H1 (cell line): ENCODE results near the gene MED6. TPM values are rescaled to one million over a fixed set of nuclear protein-coding genes. Genes with fewer than 3 reads are reported as not detected.

ENCODE experiments used
- CTCF ChIA-PET: fragments of 300-600 bp; sonication (Branson Sonifier 250); formaldehyde crosslinking; loops from one replicate; lab custom pipeline; 2021; ENCODE audit not compliant: partially characterized antibody; lab: Charles Lee
- POLR2A ChIA-PET: fragments of 300-600 bp; sonication (Branson Sonifier 250); formaldehyde crosslinking; loops from one replicate; lab custom pipeline; 2021; ENCODE audit warnings: inconsistent platforms; ENCODE audit not compliant: partially characterized antibody; lab: Charles Lee
- DNase-seq, 2 experiments: peaks; one replicate each; pipeline versions ENCODE4 v3.0.0 to v3.0.0-alpha.2; 2010 to 2022; ENCODE audit warnings: low spot score in 2 of 2, low read depth in 1 of 2, mixed read lengths in 1 of 2
- FAIRE-seq: peaks from 2 replicates; lab custom pipeline; 2011; peaks lifted over from hg19 to GRCh38; lab: Jason Lieb, UNC
- H2AFZ ChIP-seq: 2 replicates; pipeline ENCODE4 v1.8.1; 2012; ENCODE audit warnings: low read length, inconsistent platforms
- H2AK5ac ChIP-seq: 2 replicates; pipeline ENCODE4 v1.6.1; 2013; ENCODE audit warnings: low read depth, low read length
- H2BK120ac ChIP-seq: replicated peaks from 2 replicates; pipeline ENCODE3; 2013; ENCODE audit warnings: low read depth, low read length, inconsistent platforms
- H2BK12ac ChIP-seq: 2 replicates; pipeline ENCODE4 v1.6.1; 2013; ENCODE audit warnings: low read depth, low read length
- H2BK15ac ChIP-seq: 2 replicates; pipeline ENCODE4 v1.6.1; 2013; ENCODE audit warnings: low read length
- H2BK20ac ChIP-seq: 2 replicates; pipeline ENCODE4 v1.6.1; 2013; ENCODE audit warnings: low read length
- H2BK5ac ChIP-seq: 2 replicates; pipeline ENCODE4 v1.6.1; 2013; ENCODE audit warnings: low read depth, low read length
- H3K14ac ChIP-seq: 2 replicates; pipeline ENCODE4 v1.6.1; 2013; ENCODE audit warnings: inconsistent platforms; ENCODE audit not compliant: insufficient read length
- H3K18ac ChIP-seq: 2 replicates; pipeline ENCODE4 v1.6.1; 2013; ENCODE audit warnings: low read length; ENCODE audit errors: extremely low read depth
- H3K23ac ChIP-seq: 2 replicates; pipeline ENCODE4 v1.6.1; 2013; ENCODE audit warnings: inconsistent platforms; ENCODE audit not compliant: insufficient read length
- H3K23me2 ChIP-seq: 2 replicates; pipeline ENCODE4 v1.6.1; 2013; ENCODE audit warnings: low read depth, low read length
- H3K27ac ChIP-seq: 2 replicates; pipeline ENCODE4 v1.6.1; 2011; ENCODE audit warnings: low read depth, low read length, inconsistent platforms
- H3K27me3 ChIP-seq, 4 experiments: replicated peaks in 1 of 4; 1 replicate in 1 of 4; 2 replicates in 3 of 4; pipeline versions ENCODE4 v1.6.1 to v1.8.1; 2011 to 2013; ENCODE audit warnings: low read length in 3 of 4, mild to moderate bottlenecking in 3 of 4, inconsistent platforms in 2 of 4, mixed read lengths in 2 of 4, moderate library complexity in 1 of 4; ENCODE audit not compliant: control insufficient read depth in 3 of 4, insufficient read depth in 3 of 4; ENCODE audit errors: extremely low read depth in 1 of 4
- H3K36me3 ChIP-seq, 4 experiments: 2 replicates each; pipeline versions ENCODE4 v1.6.1 to v1.8.1; 2011 to 2013; ENCODE audit warnings: mild to moderate bottlenecking in 4 of 4, low read length in 3 of 4, moderate library complexity in 2 of 4, control low read depth in 1 of 4, inconsistent platforms in 1 of 4; ENCODE audit not compliant: insufficient read depth in 4 of 4, control insufficient read depth in 2 of 4
- H3K4ac ChIP-seq: replicated peaks from 2 replicates; pipeline ENCODE3; 2013; ENCODE audit warnings: low read length, low read depth, mixed read lengths, inconsistent platforms; ENCODE audit not compliant: insufficient read length
- H3K4me1 ChIP-seq, 4 experiments: replicated peaks in 1 of 4; 1 replicate in 1 of 4; 2 replicates in 3 of 4; pipeline versions ENCODE4 v1.6.1 to v1.8.1; 2011 to 2013; ENCODE audit warnings: low read length in 3 of 4, inconsistent platforms in 2 of 4, mixed read lengths in 1 of 4; ENCODE audit not compliant: insufficient read depth in 4 of 4, control insufficient read depth in 3 of 4
- H3K4me2 ChIP-seq, 2 experiments: 2 replicates each; pipeline versions ENCODE4 v1.6.1 to v1.8.1; 2011 to 2013; ENCODE audit warnings: low read depth in 2 of 2, low read length in 2 of 2, control low read depth in 1 of 2, inconsistent platforms in 1 of 2, mild to moderate bottlenecking in 1 of 2; ENCODE audit not compliant: insufficient read depth in 1 of 2
- H3K4me3 ChIP-seq, 4 experiments: fragments of 200-600, 300-600 bp in 1 of 4; sonication (generic), shearing (Covaris generic), sonication (Bioruptor Twin) in 1 of 4; 2 replicates each; pipeline versions ENCODE4 v1.5.1 to v1.8.1; 2011 to 2016; ENCODE audit warnings: low read length in 4 of 4, low read depth in 3 of 4, control low read depth in 2 of 4, inconsistent platforms in 2 of 4, mild to moderate bottlenecking in 2 of 4, mixed read lengths in 1 of 4, moderate library complexity in 1 of 4; ENCODE audit not compliant: insufficient read depth in 2 of 4; ENCODE audit errors: extremely low read depth in 1 of 4
- H3K56ac ChIP-seq: replicated peaks from 2 replicates; pipeline ENCODE3; 2013; ENCODE audit warnings: low read depth, mild to moderate bottlenecking, mixed read lengths, low read length, inconsistent platforms; ENCODE audit not compliant: insufficient read length
- H3K79me1 ChIP-seq: 2 replicates; pipeline ENCODE4 v1.6.1; 2013; ENCODE audit warnings: low read depth, low read length, control low read depth
- H3K79me2 ChIP-seq, 2 experiments: 2 replicates each; pipeline versions ENCODE4 v1.6.1 to v1.8.1; 2012 to 2013; ENCODE audit warnings: low read length in 2 of 2, mild to moderate bottlenecking in 2 of 2, inconsistent platforms in 1 of 2; ENCODE audit not compliant: insufficient read depth in 2 of 2, control insufficient read depth in 1 of 2
- H3K9ac ChIP-seq, 4 experiments: replicated peaks in 1 of 4; 1 replicate in 1 of 4; 2 replicates in 3 of 4; pipeline versions ENCODE4 v1.6.1 to v1.8.1; 2011 to 2013; ENCODE audit warnings: low read depth in 3 of 4, low read length in 3 of 4, control low read depth in 2 of 4, mild to moderate bottlenecking in 2 of 4, moderate library complexity in 2 of 4, inconsistent platforms in 1 of 4; ENCODE audit errors: extremely low read depth in 1 of 4
- H3K9me3 ChIP-seq, 2 experiments: 2 replicates each; pipeline versions ENCODE4 v1.6.1 to v1.8.1; 2012 to 2013; ENCODE audit warnings: mild to moderate bottlenecking in 2 of 2, moderate library complexity in 2 of 2, control low read depth in 1 of 2, inconsistent platforms in 1 of 2, low read depth in 1 of 2, low read length in 1 of 2, mixed read lengths in 1 of 2; ENCODE audit not compliant: insufficient read depth in 2 of 2
- H4K20me1 ChIP-seq, 2 experiments: replicated peaks in 1 of 2; 2 replicates each; pipeline versions ENCODE3 to v1.8.1; 2011 to 2013; ENCODE audit warnings: inconsistent platforms in 2 of 2, low read length in 2 of 2, mild to moderate bottlenecking in 1 of 2; ENCODE audit not compliant: insufficient read depth in 2 of 2, control insufficient read depth in 1 of 2
- H4K5ac ChIP-seq: 2 replicates; pipeline ENCODE4 v1.6.1; 2013; ENCODE audit warnings: low read length, low read depth, mixed read lengths, inconsistent platforms; ENCODE audit not compliant: insufficient read length
- H4K8ac ChIP-seq: 2 replicates; pipeline ENCODE4 v1.8.0; 2013; ENCODE audit warnings: mild to moderate bottlenecking, moderate library complexity, low read length, inconsistent platforms; ENCODE audit not compliant: insufficient read depth; ENCODE audit errors: extremely low read depth
- H4K91ac ChIP-seq: replicated peaks from 2 replicates; pipeline ENCODE3; 2013; ENCODE audit warnings: low read length, mixed read lengths, inconsistent platforms; ENCODE audit not compliant: insufficient read length
- BCL11A ChIP-seq, 2 experiments: IDR thresholded peaks; one replicate each; pipeline ENCODE4 v1.6.1; 2011; ENCODE audit warnings: low read depth in 2 of 2, low read length in 2 of 2, mild to moderate bottlenecking in 2 of 2
- BRCA1 ChIP-seq: IDR thresholded peaks from 2 replicates; pipeline ENCODE4 v1.6.1; 2012; ENCODE audit warnings: low read depth, low read length, improper control_type of control experiment
- CBX8 ChIP-seq: fragments of 300-800, 300-1000 bp; sonication (generic); IDR thresholded peaks from 2 replicates; pipeline ENCODE4 v1.7.1; 2016; ENCODE audit warnings: low read depth, low read length, borderline replicate concordance
- HDAC6 ChIP-seq: IDR thresholded peaks from one replicate; pipeline ENCODE4 v1.7.1; 2012; ENCODE audit warnings: low read depth, mild to moderate bottlenecking, inconsistent platforms, low read length, moderate library complexity
- POU5F1 ChIP-seq: IDR thresholded peaks from 2 replicates; pipeline ENCODE4 v1.6.1; 2011; ENCODE audit warnings: low read depth, mild to moderate bottlenecking, low read length, moderate library complexity
- WGBS, 2 experiments: shearing (Covaris generic) in 1 of 2; methylation state at CpG; one replicate each; pipeline versions ENCODE4 v1.1.6 to v1.1.7; 2013 to 2015; ENCODE audit warnings: low lambda C conversion rate in 2 of 2, mixed read lengths in 2 of 2, inconsistent platforms in 1 of 2, low coverage in 1 of 2, missing lambda C conversion rate in 1 of 2; ENCODE audit not compliant: insufficient replicate concordance in 2 of 2, insufficient coverage in 1 of 2, insufficient read length in 1 of 2; ENCODE audit errors: extremely low coverage in 1 of 2, missing lambda C conversion rate in 1 of 2; 5-methylcytosine and 5-hydroxymethylcytosine counted together
- long read RNA-seq, 2 experiments: library from RNA in 1 of 2; library from capped mRNA in 1 of 2; stranded (forward); transcript quantifications; one replicate each; pipeline ENCODE4 v2.0.0, GENCODE V29; 2021; ENCODE audit warnings: inconsistent platforms in 1 of 2
- polyA minus RNA-seq, 3 experiments: library from RNA; depleted of rRNA, polyadenylated mRNA; stranded (reverse); fragments of >200 nt; gene quantifications; 1 replicate in 2 of 3; 2 replicates in 1 of 3; pipeline ENCODE4 v1.2.3, GENCODE V29; 2011
- polyA plus RNA-seq, 7 experiments: library from polyadenylated mRNA; depleted of rRNA in 3 of 7; stranded (reverse) in 5 of 7; unstranded in 2 of 7; fragments of >200 nt in 5 of 7; fragments of 200-250 nt in 2 of 7; gene quantifications; 1 replicate in 5 of 7; 2 replicates in 1 of 7; 4 replicates in 1 of 7; pipeline versions ENCODE4 v1.2.1 to v1.2.3, GENCODE V29; 2011 to 2013; ENCODE audit warnings: missing spikeins in 2 of 7, mixed read lengths in 2 of 7
- total RNA-seq: library from RNA; stranded (reverse); fragmentation: NEBNext Ultra II Directional; extraction: Animal tissue kit (Norgen Biotek cat#: 25700); gene quantifications from 2 replicates; pipeline ENCODE4 v1.2.1, GENCODE V29; 2021
- TF ChIP-seq, protein P1 (sequence below): IDR thresholded peaks from 2 replicates; pipeline ENCODE4 v1.6.1; 2012; ENCODE audit warnings: inconsistent platforms

Gene MED6, protein sequence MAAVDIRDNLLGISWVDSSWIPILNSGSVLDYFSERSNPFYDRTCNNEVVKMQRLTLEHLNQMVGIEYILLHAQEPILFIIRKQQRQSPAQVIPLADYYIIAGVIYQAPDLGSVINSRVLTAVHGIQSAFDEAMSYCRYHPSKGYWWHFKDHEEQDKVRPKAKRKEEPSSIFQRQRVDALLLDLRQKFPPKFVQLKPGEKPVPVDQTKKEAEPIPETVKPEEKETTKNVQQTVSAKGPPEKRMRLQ
- total RNA-seq, result 39.7 and 43.7 TPM in 2 replicates
- polyA plus RNA-seq (2011; rRNA removed), result 16.9 and 33.1 TPM in 2 replicates
- polyA plus RNA-seq (2011; cell fraction: cytosol; rRNA removed), result 32.9 TPM
- 9.8 TPM for polyA plus RNA-seq (2011; cell fraction: nucleus; rRNA removed)
- 28.3 to 63.3 TPM (median 37.4 TPM) in 4 replicates for polyA plus RNA-seq (2012, experiment 1 of 2)
- 9.6 TPM for polyA plus RNA-seq (2012, experiment 2 of 2)
- 23.9 TPM for polyA plus RNA-seq (2013, experiment 1 of 2)
- polyA plus RNA-seq (2013, experiment 2 of 2), result 27.0 TPM
- 48.1 and 52.7 TPM in 2 replicates for polyA minus RNA-seq (2011; rRNA and poly(A)+ RNA removed)
- polyA minus RNA-seq (2011; cell fraction: cytosol; rRNA and poly(A)+ RNA removed), result 17.2 TPM
- polyA minus RNA-seq (2011; cell fraction: nucleus; rRNA and poly(A)+ RNA removed), result 97.1 TPM
- long read RNA-seq, experiment 1, transcript MED6-201 (8 exons, 1,995 nt), result major isoform, 14 of 37 reads
- long read RNA-seq, experiment 1, partial matches to known transcripts, result 5 of 37 reads
- long read RNA-seq, experiment 1, other reads (novel, unspliced or antisense), result 14 of 37 reads
- long read RNA-seq, experiment 2, transcript MED6-201 (8 exons, 1,995 nt), result major isoform, 62 of 85 reads
- long read RNA-seq, experiment 2, transcript MED6-206 (4 exons, 1,093 nt), result minor isoform, 5 of 85 reads
- long read RNA-seq, experiment 2, partial matches to known transcripts, result 8 of 85 reads
- long read RNA-seq, experiment 2, other reads (novel, unspliced or antisense), result 6 of 85 reads

DNA sequence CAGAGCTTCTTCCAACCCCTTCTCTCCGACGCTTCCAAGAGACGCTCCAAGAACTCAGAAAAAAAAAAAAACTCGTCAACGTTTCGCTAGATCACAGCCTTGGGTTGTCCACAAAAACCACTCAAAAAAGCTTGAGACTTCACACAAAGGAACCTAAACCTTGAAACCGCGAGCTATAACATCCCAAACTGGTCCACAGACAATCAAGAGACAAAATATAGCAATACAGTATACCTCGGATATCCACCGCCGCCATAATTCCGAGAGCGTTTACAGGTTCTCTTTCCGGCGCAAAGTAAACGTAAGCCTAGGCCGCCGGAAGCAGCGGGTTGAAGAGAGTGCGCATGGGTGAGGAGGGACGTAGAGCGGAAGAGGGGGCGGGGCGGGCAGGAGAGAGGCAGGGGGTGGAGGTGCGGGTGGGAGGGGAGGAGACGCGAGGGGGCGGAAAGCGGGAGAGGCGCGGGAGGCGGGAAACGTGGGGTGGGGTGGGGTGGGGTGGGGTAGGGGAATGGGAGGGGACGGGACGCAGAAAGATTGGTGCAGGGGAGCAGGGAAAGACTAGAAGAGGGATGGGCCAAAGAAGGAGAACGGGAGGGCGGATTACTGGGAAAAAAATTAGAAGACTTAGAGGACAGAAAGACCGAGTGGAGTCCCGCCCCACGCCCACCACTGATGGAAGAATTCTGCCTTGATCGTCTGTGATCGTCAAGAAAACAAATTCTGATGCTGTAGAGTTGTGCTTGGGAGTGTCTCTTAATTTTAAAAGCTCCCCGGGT, at the start of gene MED6:
Gene MED6, minus strand, starts transcription at position 274 of the 776 bp plus-strand sequence. Its CDS starts 18 bp downstream, at position 256.
- ChIA-PET POLR2A (interaction anchor here (0.6 to 1.7 kb wide), 10 partner anchors 9 to 307 kb away, joined by 3 to 6 read pairs (median 3); partner anchors contain the start of genes PCNX1 and TTC9), CTCF (interaction anchor here (0.6 to 1.5 kb wide), 7 partner anchors 13 to 572 kb away, joined by 3 to 4 read pairs (median 3); no protein-coding TSS in a partner anchor)
- peak within 1 kb of the TSS; percentile 64 for H3K18ac ChIP-seq
- peaks cover 0 to 3% (median 1%) of the 10 kb centered on the region in 4 experiments; a peak in 4 of 7 replicates for H3K4me1 ChIP-seq
- H2BK12ac ChIP-seq, result no peak within 1 kb of the TSS; the same call in 1 of the 2 replicates
- H3K4me3 ChIP-seq, result peak within 1 kb of the TSS; percentile 90 to 99 (median 97)
- H3K79me1 ChIP-seq, result peaks cover 5% of the 10 kb centered on the region; the same call in 1 of the 2 replicates
- H3K23me2 ChIP-seq, result peaks cover 2% of the 10 kb centered on the region; the same call in 1 of the 2 replicates
- H3K4ac ChIP-seq, result no peak within 1 kb of the TSS
- no peak within 1 kb of the TSS for H2BK20ac ChIP-seq
- peaks cover under 1 to 6% (median 4%) of the 10 kb centered on the region in 4 experiments; a peak in 6 of 8 replicates for H3K36me3 ChIP-seq
- H3K9ac ChIP-seq, result peak within 1 kb of the TSS; percentile 84 to 99 (median 88)
- FAIRE-seq (peak; percentile 32), DNase-seq (peak; percentile 63 to 91)
- H3K79me2 ChIP-seq, result peaks cover 17 to 49% of the 10 kb centered on the region in 2 experiments
- H4K91ac ChIP-seq, result peak within 1 kb of the TSS; percentile 57
- peak within 1 kb of the TSS; percentile 35; the same call in 1 of the 2 replicates for H4K8ac ChIP-seq
- H4K20me1 ChIP-seq, result peaks cover 0 to 2% of the 10 kb centered on the region in 2 experiments
- H3K27me3 ChIP-seq, result no peaks in the 10 kb centered on the region
- peak within 1 kb of the TSS; percentile 84 for H2BK5ac ChIP-seq
- H4K5ac ChIP-seq, result peak within 1 kb of the TSS; percentile 42
- H2BK120ac ChIP-seq, result no peak within 1 kb of the TSS
- H2AK5ac ChIP-seq, result no peak within 1 kb of the TSS
- H3K27ac ChIP-seq, result peak within 1 kb of the TSS; percentile 79
- H3K14ac ChIP-seq, result no peak within 1 kb of the TSS
- WGBS, 2 experiments, result 4% methylated on average over 30 of the region's 43 CpGs; no CpG with 5 or more reads in 1 of the 2 experiments
- no peak within 1 kb of the TSS for H2BK15ac ChIP-seq
- H3K4me2 ChIP-seq, result peak within 1 kb of the TSS; percentile 35 to 66
- no peaks in the 10 kb centered on the region for H3K9me3 ChIP-seq
- H3K23ac ChIP-seq, result no peak within 1 kb of the TSS
- H3K56ac ChIP-seq, result no peak within 1 kb of the TSS
- H2AFZ ChIP-seq, result peak within 1 kb of the TSS; percentile 97
- no peak for TF ChIP-seq POU5F1
- TF ChIP-seq BCL11A (IDR thresholded peaks at IDR 0.05; ENCODE audit: low read depth in 2 of 2, low read length in 2 of 2), result no peak
- no peak for TF ChIP-seq CBX8
- TF ChIP-seq, protein P1, sequence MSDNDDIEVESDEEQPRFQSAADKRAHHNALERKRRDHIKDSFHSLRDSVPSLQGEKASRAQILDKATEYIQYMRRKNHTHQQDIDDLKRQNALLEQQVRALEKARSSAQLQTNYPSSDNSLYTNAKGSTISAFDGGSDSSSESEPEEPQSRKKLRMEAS, result peak; percentile 26; the same call in 1 of the 2 replicates
- TF ChIP-seq HDAC6, result no peak
- no peak for TF ChIP-seq BRCA1
